ENCODE results near the gene CCL7. TPM values are rescaled to one million over a fixed set of nuclear protein-coding genes. Genes with fewer than 3 reads are reported as not detected.

CCL7 gene
- total and polyA plus RNA-seq, 5 donors from 2014 or later: not detected

- Histone ChIP-seq H3K27me3 (ENCODE audit: control insufficient read depth, insufficient read depth, low read length) (peaks cover 8% of the 10 kb centered on the region), H3K4me1 (ENCODE audit: control insufficient read depth, insufficient read depth, low read length, poor library complexity, severe bottlenecking) (no peaks in the 10 kb centered on the region), H3K36me3 (ENCODE audit: control insufficient read depth, insufficient read depth, low read length) (no peaks in the 10 kb centered on the region), H3K9me3 (ENCODE audit: control insufficient read depth in 2 of 2, low read length in 2 of 2) (no peaks in the 10 kb centered on the region), H3K4me3 (ENCODE audit: low read depth, low read length) (no peak overlapping the region), H3K27ac (ENCODE audit: insufficient read depth, low read length, poor library complexity, severe bottlenecking) (no peak overlapping the region)
- ATAC-seq (ENCODE audit: low read depth in 2 of 2) (no peak), DNase-seq (no peak)
- H3K36me3 Mint-ChIP-seq: no peaks in the 10 kb centered on the region
- H3K27me3 Mint-ChIP-seq: peaks cover 44% of the 10 kb centered on the region
- H3K27ac Mint-ChIP-seq: no peak overlapping the region
- H3K9me3 Mint-ChIP-seq: peaks cover 0 to 1% (median 0%) of the 10 kb centered on the region in 7 donors
- no peaks in the 10 kb centered on the region for H3K4me1 Mint-ChIP-seq
- H3K4me3 Mint-ChIP-seq: no peak overlapping the region
Measured at GRCh38 chr17:34261568-34262337, 8.3 kb upstream of the CCL7 start.

- no peak for ATAC-seq (ENCODE audit: low read depth in 2 of 2)
- H3K4me3 Mint-ChIP-seq: no peak overlapping the region
Measured at GRCh38 chr17:34265711-34266110, 4.3 kb upstream of the CCL7 start.

GRCh38 chr17:34275881-34276280 is 5.9 kb downstream of the CCL7 start:
- DNase-seq (no peak), ATAC-seq (ENCODE audit: low read depth in 2 of 2) (no peak)
- peaks cover 0 to 7% (median 0%) of the 10 kb centered on the region in 7 donors for H3K9me3 Mint-ChIP-seq
- no peaks in the 10 kb centered on the region for H3K36me3 Mint-ChIP-seq
- H3K9me3 ChIP-seq (ENCODE audit: control insufficient read depth in 2 of 2, low read length in 2 of 2): no peaks in the 10 kb centered on the region
- no peak overlapping the region for H3K27ac ChIP-seq (ENCODE audit: insufficient read depth, low read length, poor library complexity, severe bottlenecking)
- H3K4me3 ChIP-seq (ENCODE audit: low read depth, low read length): no peak overlapping the region
- no peak overlapping the region for H3K27ac Mint-ChIP-seq
- peaks cover 31% of the 10 kb centered on the region for H3K27me3 Mint-ChIP-seq
- no peaks in the 10 kb centered on the region for H3K4me1 Mint-ChIP-seq
- peaks cover 10% of the 10 kb centered on the region for H3K27me3 ChIP-seq (ENCODE audit: control insufficient read depth, insufficient read depth, low read length)
- H3K4me3 Mint-ChIP-seq: no peak overlapping the region
- no peaks in the 10 kb centered on the region for H3K36me3 ChIP-seq (ENCODE audit: control insufficient read depth, insufficient read depth, low read length)
- no peaks in the 10 kb centered on the region for H3K4me1 ChIP-seq (ENCODE audit: control insufficient read depth, insufficient read depth, low read length, poor library complexity, severe bottlenecking)

More at GRCh38 chr17:34265711-34266110, 4.3 kb upstream of the CCL7 start:
- Histone ChIP-seq H3K4me3 (ENCODE audit: low read depth, low read length) (no peak overlapping the region), H3K36me3 (ENCODE audit: control insufficient read depth, insufficient read depth, low read length) (no peaks in the 10 kb centered on the region), H3K4me1 (ENCODE audit: control insufficient read depth, insufficient read depth, low read length, poor library complexity, severe bottlenecking) (no peaks in the 10 kb centered on the region), H3K27me3 (ENCODE audit: control insufficient read depth, insufficient read depth, low read length) (peaks cover 13% of the 10 kb centered on the region), H3K9me3 (ENCODE audit: control insufficient read depth in 2 of 2, low read length in 2 of 2) (no peaks in the 10 kb centered on the region), H3K27ac (ENCODE audit: insufficient read depth, low read length, poor library complexity, severe bottlenecking) (no peak overlapping the region)
- no peaks in the 10 kb centered on the region for H3K36me3 Mint-ChIP-seq
- H3K4me1 Mint-ChIP-seq: no peaks in the 10 kb centered on the region
- DNase-seq: no peak
- H3K27me3 Mint-ChIP-seq: peaks cover 31% of the 10 kb centered on the region
- no peak overlapping the region for H3K27ac Mint-ChIP-seq
- peaks cover 0 to 1% (median 0%) of the 10 kb centered on the region in 7 donors for H3K9me3 Mint-ChIP-seq

GRCh38 chr17:34276826-34277225 is 6.8 kb downstream of the CCL7 start:
- H3K4me1 Mint-ChIP-seq: no peaks in the 10 kb centered on the region
- no peak overlapping the region for H3K27ac Mint-ChIP-seq
- H3K9me3 Mint-ChIP-seq: peaks cover 0 to 7% (median 0%) of the 10 kb centered on the region in 7 donors
- H3K27me3 Mint-ChIP-seq: peaks cover 30% of the 10 kb centered on the region
- DNase-seq (no peak), ATAC-seq (ENCODE audit: low read depth in 2 of 2) (no peak)
- Histone ChIP-seq H3K36me3 (ENCODE audit: control insufficient read depth, insufficient read depth, low read length) (no peaks in the 10 kb centered on the region), H3K4me1 (ENCODE audit: control insufficient read depth, insufficient read depth, low read length, poor library complexity, severe bottlenecking) (no peaks in the 10 kb centered on the region), H3K4me3 (ENCODE audit: low read depth, low read length) (no peak overlapping the region), H3K9me3 (ENCODE audit: control insufficient read depth in 2 of 2, low read length in 2 of 2) (no peaks in the 10 kb centered on the region), H3K27me3 (ENCODE audit: control insufficient read depth, insufficient read depth, low read length) (peaks cover 4% of the 10 kb centered on the region), H3K27ac (ENCODE audit: insufficient read depth, low read length, poor library complexity, severe bottlenecking) (no peak overlapping the region)
- no peak overlapping the region for H3K4me3 Mint-ChIP-seq
- no peaks in the 10 kb centered on the region for H3K36me3 Mint-ChIP-seq

GRCh38 chr17:34283571-34283970 is 13.6 kb downstream of the CCL7 start:
- H3K4me1 ChIP-seq (ENCODE audit: control insufficient read depth, insufficient read depth, low read length, poor library complexity, severe bottlenecking): no peaks in the 10 kb centered on the region
- no peaks in the 10 kb centered on the region for H3K36me3 ChIP-seq (ENCODE audit: control insufficient read depth, insufficient read depth, low read length)
- no peak overlapping the region for H3K4me3 ChIP-seq (ENCODE audit: low read depth, low read length)
- no peak for ATAC-seq (ENCODE audit: low read depth in 2 of 2)
- H3K4me1 Mint-ChIP-seq: no peaks in the 10 kb centered on the region
- H3K36me3 Mint-ChIP-seq: no peaks in the 10 kb centered on the region
- H3K27ac Mint-ChIP-seq: no peak overlapping the region
- no peaks in the 10 kb centered on the region for H3K9me3 ChIP-seq (ENCODE audit: control insufficient read depth in 2 of 2, low read length in 2 of 2)
- peaks cover 10% of the 10 kb centered on the region for H3K27me3 Mint-ChIP-seq
- H3K9me3 Mint-ChIP-seq: peaks cover 0 to 7% (median 0%) of the 10 kb centered on the region in 7 donors
- H3K27me3 ChIP-seq (ENCODE audit: control insufficient read depth, insufficient read depth, low read length): peaks cover 3% of the 10 kb centered on the region
- no peak for DNase-seq
- H3K4me3 Mint-ChIP-seq: no peak overlapping the region
- H3K27ac ChIP-seq (ENCODE audit: insufficient read depth, low read length, poor library complexity, severe bottlenecking): no peak overlapping the region

- DNase-seq: no peak
- no peaks in the 10 kb centered on the region for H3K4me1 Mint-ChIP-seq
- H3K36me3 ChIP-seq (ENCODE audit: control insufficient read depth, insufficient read depth, low read length): no peaks in the 10 kb centered on the region
- H3K9me3 ChIP-seq (ENCODE audit: control insufficient read depth in 2 of 2, low read length in 2 of 2): no peaks in the 10 kb centered on the region
- H3K27ac ChIP-seq (ENCODE audit: insufficient read depth, low read length, poor library complexity, severe bottlenecking): no peak within 1 kb of the TSS
- no peaks in the 10 kb centered on the region for H3K36me3 Mint-ChIP-seq
- no peak within 1 kb of the TSS for H3K27ac Mint-ChIP-seq
- peaks cover 0 to 7% (median 0%) of the 10 kb centered on the region in 7 donors for H3K9me3 Mint-ChIP-seq
- no peak within 1 kb of the TSS for H3K4me3 Mint-ChIP-seq
- peaks cover 16% of the 10 kb centered on the region for H3K27me3 Mint-ChIP-seq
- H3K4me1 ChIP-seq (ENCODE audit: control insufficient read depth, insufficient read depth, low read length, poor library complexity, severe bottlenecking): no peaks in the 10 kb centered on the region
- no peak for ATAC-seq (ENCODE audit: low read depth in 2 of 2)
- no peak within 1 kb of the TSS for H3K4me3 ChIP-seq (ENCODE audit: low read depth, low read length)
- peaks cover 1% of the 10 kb centered on the region for H3K27me3 ChIP-seq (ENCODE audit: control insufficient read depth, insufficient read depth, low read length)
Measured at GRCh38 chr17:34285286-34285792, 15.3 kb downstream of the CCL7 start, which contains the start of gene CCL11. Gene CCL11 (plus strand): TSS chr17:34285742. CDS start chr17:34285809, 67 bp downstream.

GRCh38 chr17:34287875-34288274 is 17.9 kb downstream of the CCL7 start:
- Mint-ChIP-seq H3K4me1 (no peaks in the 10 kb centered on the region), H3K27me3 (peaks cover 10% of the 10 kb centered on the region), H3K27ac (no peak overlapping the region), H3K4me3 (no peak overlapping the region), H3K36me3 (no peaks in the 10 kb centered on the region), H3K9me3 (peaks cover 0 to 7% (median 0%) of the 10 kb centered on the region in 7 donors)
- Histone ChIP-seq H3K4me1 (ENCODE audit: control insufficient read depth, insufficient read depth, low read length, poor library complexity, severe bottlenecking) (no peaks in the 10 kb centered on the region), H3K27me3 (ENCODE audit: control insufficient read depth, insufficient read depth, low read length) (peaks cover 1% of the 10 kb centered on the region), H3K27ac (ENCODE audit: insufficient read depth, low read length, poor library complexity, severe bottlenecking) (no peak overlapping the region), H3K9me3 (ENCODE audit: control insufficient read depth in 2 of 2, low read length in 2 of 2) (no peaks in the 10 kb centered on the region), H3K36me3 (ENCODE audit: control insufficient read depth, insufficient read depth, low read length) (no peaks in the 10 kb centered on the region), H3K4me3 (ENCODE audit: low read depth, low read length) (no peak overlapping the region)
- DNase-seq: no peak
- ATAC-seq (ENCODE audit: low read depth in 2 of 2): no peak

- H3K9me3 Mint-ChIP-seq: peaks cover 0 to 5% (median 0%) of the 10 kb centered on the region in 7 donors
- Histone ChIP-seq H3K27me3 (ENCODE audit: control insufficient read depth, insufficient read depth, low read length) (peaks cover 1% of the 10 kb centered on the region), H3K4me1 (ENCODE audit: control insufficient read depth, insufficient read depth, low read length, poor library complexity, severe bottlenecking) (no peaks in the 10 kb centered on the region), H3K36me3 (ENCODE audit: control insufficient read depth, insufficient read depth, low read length) (no peaks in the 10 kb centered on the region), H3K27ac (ENCODE audit: insufficient read depth, low read length, poor library complexity, severe bottlenecking) (no peak overlapping the region), H3K4me3 (ENCODE audit: low read depth, low read length) (no peak overlapping the region), H3K9me3 (ENCODE audit: control insufficient read depth in 2 of 2, low read length in 2 of 2) (no peaks in the 10 kb centered on the region)
- H3K36me3 Mint-ChIP-seq: no peaks in the 10 kb centered on the region
- peaks cover 10% of the 10 kb centered on the region for H3K27me3 Mint-ChIP-seq
- H3K4me1 Mint-ChIP-seq: no peaks in the 10 kb centered on the region
- ATAC-seq (ENCODE audit: low read depth in 2 of 2): no peak
- H3K4me3 Mint-ChIP-seq: no peak overlapping the region
- no peak for DNase-seq
- no peak overlapping the region for H3K27ac Mint-ChIP-seq
Measured at GRCh38 chr17:34290586-34290985, 20.6 kb downstream of the CCL7 start.
